Testis (tissue), 2 donors: ENCODE results near the gene CHKA.

ENCODE experiments used
- POLR2A ChIP-seq: fragments of 450-650 bp; IDR thresholded peaks from one replicate; pipeline ENCODE4 v1.6.1; 2017; ENCODE audit warnings: antibody characterized with exemption, mild to moderate bottlenecking, moderate library complexity
- TF ChIP-seq, protein P1 (sequence below), 3 experiments: fragments of 450-650 bp in 2 of 3; fragments of 200-600 bp in 1 of 3; sonication (generic) in 1 of 3; IDR thresholded peaks; one replicate each; pipeline ENCODE4 v1.5.1; 2016 to 2019; ENCODE audit warnings: antibody characterized with exemption in 3 of 3, mild to moderate bottlenecking in 2 of 3, moderate library complexity in 1 of 3

DNA sequence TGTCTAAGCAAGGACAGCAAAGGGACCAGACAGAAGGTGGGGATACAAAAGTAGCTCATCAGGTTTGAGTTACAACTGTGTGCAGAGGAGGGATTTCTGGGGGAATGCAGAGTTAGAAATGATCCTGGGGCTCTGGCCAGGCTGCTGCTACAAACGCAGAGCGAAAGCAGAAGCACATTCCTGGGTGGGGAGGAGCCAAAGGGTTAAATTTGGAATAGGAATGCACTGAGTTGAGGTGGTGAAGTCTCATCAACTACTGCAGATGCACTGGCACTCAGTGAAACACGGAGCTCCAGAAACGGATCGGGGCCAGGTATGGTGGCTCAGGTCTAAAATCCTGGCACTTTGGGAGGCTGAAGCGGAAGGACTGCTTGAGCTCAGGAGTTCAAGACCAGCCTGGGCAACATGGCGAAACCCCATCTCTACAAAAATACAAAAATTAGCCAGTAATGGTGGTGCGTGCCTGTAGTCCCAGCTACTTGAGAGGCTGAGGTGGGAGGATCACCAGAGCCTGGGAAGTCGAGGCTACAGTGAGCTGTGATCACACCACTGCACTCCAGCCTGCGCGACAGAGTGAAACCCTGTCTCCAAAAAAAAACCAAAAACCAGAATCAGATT, 3.2 kb downstream of the CHKA start:
- no peak for TF ChIP-seq POLR2A
- TF ChIP-seq, protein P1, sequence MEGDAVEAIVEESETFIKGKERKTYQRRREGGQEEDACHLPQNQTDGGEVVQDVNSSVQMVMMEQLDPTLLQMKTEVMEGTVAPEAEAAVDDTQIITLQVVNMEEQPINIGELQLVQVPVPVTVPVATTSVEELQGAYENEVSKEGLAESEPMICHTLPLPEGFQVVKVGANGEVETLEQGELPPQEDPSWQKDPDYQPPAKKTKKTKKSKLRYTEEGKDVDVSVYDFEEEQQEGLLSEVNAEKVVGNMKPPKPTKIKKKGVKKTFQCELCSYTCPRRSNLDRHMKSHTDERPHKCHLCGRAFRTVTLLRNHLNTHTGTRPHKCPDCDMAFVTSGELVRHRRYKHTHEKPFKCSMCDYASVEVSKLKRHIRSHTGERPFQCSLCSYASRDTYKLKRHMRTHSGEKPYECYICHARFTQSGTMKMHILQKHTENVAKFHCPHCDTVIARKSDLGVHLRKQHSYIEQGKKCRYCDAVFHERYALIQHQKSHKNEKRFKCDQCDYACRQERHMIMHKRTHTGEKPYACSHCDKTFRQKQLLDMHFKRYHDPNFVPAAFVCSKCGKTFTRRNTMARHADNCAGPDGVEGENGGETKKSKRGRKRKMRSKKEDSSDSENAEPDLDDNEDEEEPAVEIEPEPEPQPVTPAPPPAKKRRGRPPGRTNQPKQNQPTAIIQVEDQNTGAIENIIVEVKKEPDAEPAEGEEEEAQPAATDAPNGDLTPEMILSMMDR (IDR thresholded peaks at IDR 0.05) = no peak
